Thoracic aorta endothelial cell (primary cell): ENCODE results near the gene SLC6A12. TPM values are rescaled to one million over a fixed set of nuclear protein-coding genes. Genes with fewer than 3 reads are reported as not detected.

ENCODE experiments used
- total RNA-seq: library from RNA; depleted of rRNA; stranded (reverse); fragments of >200 nt; gene quantifications from 2 replicates; pipeline ENCODE4 v1.2.3, GENCODE V29; 2012

SLC6A12 gene
- total RNA-seq = not detected in 2 replicates

GRCh38 chr12:214003-214741 lies at the start of gene SLC6A12:
Gene SLC6A12, minus strand, starts transcription at chr12:214157. Its CDS starts 4,171 bp downstream, at chr12:209986.

GRCh38 chr12:262817-263216 lies 48.9 kb upstream of the SLC6A12 start, which contains the start of gene SLC6A13:
Gene SLC6A13, minus strand, starts transcription at chr12:262836. Its CDS starts 2,784 bp downstream, at chr12:260052.

Other genes starting within 250 kb of the SLC6A12 start
- gene IQSEC3, start 147.4 kb downstream of the SLC6A12 start, total RNA-seq = not detected in 2 replicates
- gene SLC6A13, start 48.7 kb upstream of the SLC6A12 start, total RNA-seq = not detected in 2 replicates
- gene KDM5A, start 175.2 kb upstream of the SLC6A12 start, total RNA-seq = 65.0 and 80.2 TPM in 2 replicates
- gene CCDC77, start 187.5 kb upstream of the SLC6A12 start, total RNA-seq = 12.9 and 18.8 TPM in 2 replicates
- gene B4GALNT3, start 245.8 kb upstream of the SLC6A12 start, total RNA-seq = 0.14 TPM in 1 of 2 replicates, not detected in the other